Measurements from ENCODE around the gene KASH5. TPM values are rescaled to one million over a fixed set of nuclear protein-coding genes. Genes with fewer than 3 reads are reported as not detected.

KASH5 gene
- total RNA-seq, 4 donors from 2014 or later: not detected

DNA sequence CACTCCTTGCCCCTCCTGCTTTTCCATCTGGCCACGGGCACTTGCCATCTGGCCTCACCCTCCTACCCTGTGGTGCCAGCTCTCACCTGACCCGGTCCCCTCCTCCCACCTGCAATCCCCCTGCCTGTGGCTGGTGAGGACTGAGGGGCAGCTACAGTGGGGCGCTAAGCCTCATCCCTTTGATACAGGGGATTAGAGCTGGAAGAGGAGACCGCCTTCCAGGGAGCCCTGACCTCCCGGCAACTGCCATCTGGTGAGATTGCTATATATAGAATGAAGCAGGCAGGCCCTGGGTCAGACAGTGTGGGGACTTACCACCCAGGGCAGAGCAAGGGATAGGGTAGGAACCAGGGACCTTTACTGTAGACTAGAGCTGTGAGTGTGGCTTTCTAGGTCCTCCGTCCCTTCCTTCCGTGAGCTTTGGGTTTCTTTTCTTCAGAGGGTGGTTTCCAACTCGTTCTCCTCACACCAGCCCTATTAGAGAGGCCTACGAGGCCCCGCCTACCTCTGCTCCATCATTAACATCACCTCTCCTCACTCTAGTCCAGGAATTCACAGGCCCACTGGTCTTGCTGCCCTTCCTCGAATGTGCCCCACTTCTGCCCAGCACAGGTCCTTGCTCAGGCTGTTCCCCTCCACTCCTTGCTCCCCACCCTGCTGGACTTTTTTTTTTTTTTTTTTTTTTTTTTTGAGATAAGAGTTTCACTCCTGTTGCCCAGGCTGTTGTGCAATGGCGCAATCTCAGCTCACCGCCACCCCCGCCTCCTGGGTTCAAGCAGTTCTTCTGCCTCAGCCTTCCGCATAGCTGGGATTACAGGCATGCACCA is 7.7 kb downstream of the KASH5 start:
- no peak for DNase-seq
- TF ChIP-seq CTCF (IDR thresholded peaks at IDR 0.05) (no peak), POLR2A (IDR thresholded peaks at IDR 0.05) (no peak)
- intact Hi-C loops (cut with DNase I): no loop called here
- H3K4me3 ChIP-seq: no peak overlapping the region
- whole genome bisulfite sequencing, 2 donors: 69 to 86% methylated on average over 12 to 14 of the region's 15 CpGs
- no peaks in the 10 kb centered on the region for H3K9me3 ChIP-seq
- peaks cover 0 to 3% (median 0%) of the 10 kb centered on the region in 3 donors for H3K4me1 ChIP-seq
- H3K27me3 ChIP-seq: peaks cover 0 to 34% (median 0%) of the 10 kb centered on the region in 4 donors
- no peak overlapping the region for H3K27ac ChIP-seq
- no peaks in the 10 kb centered on the region for H3K36me3 ChIP-seq

DNA sequence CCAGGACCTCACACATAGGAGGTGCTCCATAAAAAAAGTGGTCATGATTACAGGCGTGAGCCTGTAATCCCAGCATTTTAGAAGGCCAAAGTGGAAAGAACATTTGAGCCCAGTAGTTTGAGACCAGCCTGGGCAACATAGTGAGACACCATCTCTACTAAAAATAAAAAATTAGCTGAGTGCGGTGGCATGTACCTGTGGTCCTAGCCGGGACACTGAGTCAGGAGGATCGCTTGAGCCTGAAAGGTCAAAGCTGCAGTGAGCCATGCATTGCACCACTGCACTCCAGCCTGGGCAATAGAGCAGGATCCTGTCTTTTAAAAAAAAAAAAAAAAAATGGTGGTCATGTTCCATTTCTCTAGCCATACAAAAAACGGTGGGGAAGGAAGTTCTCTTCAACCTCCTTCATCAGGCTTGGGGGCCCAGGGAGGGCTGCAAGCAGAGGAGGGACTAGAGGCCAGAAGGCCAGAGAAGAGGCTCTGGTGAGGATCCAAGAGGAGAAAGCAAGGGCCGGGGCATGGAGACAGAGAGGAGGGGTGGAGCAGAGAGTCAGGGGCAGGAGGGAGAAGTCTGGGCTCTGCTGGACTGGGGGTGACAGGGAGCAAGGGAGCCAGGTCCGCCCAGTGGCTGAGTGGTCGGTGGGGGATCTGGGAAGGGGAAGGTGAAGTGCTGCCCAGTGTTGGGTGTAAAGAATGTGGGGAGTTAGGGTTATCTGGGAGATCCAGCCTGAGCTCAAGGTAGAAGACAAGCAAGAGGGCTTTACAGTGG is 8.9 kb downstream of the KASH5 start:
- Histone ChIP-seq H3K4me1 (no peaks in the 10 kb centered on the region), H3K27ac (no peak overlapping the region), H3K4me3 (no peak overlapping the region), H3K27me3 (peaks cover 0 to 29% (median 0%) of the 10 kb centered on the region in 4 donors), H3K9me3 (no peaks in the 10 kb centered on the region), H3K36me3 (no peaks in the 10 kb centered on the region)
- 75 to 80% methylated on average over 8 of the region's 8 CpGs for WGBS, 2 donors
- intact Hi-C loops (cut with DNase I): no loop called here
- no peak for TF ChIP-seq CTCF (IDR thresholded peaks at IDR 0.05)
- no peak for TF ChIP-seq POLR2A (IDR thresholded peaks at IDR 0.05)
- no peak for DNase-seq

DNA sequence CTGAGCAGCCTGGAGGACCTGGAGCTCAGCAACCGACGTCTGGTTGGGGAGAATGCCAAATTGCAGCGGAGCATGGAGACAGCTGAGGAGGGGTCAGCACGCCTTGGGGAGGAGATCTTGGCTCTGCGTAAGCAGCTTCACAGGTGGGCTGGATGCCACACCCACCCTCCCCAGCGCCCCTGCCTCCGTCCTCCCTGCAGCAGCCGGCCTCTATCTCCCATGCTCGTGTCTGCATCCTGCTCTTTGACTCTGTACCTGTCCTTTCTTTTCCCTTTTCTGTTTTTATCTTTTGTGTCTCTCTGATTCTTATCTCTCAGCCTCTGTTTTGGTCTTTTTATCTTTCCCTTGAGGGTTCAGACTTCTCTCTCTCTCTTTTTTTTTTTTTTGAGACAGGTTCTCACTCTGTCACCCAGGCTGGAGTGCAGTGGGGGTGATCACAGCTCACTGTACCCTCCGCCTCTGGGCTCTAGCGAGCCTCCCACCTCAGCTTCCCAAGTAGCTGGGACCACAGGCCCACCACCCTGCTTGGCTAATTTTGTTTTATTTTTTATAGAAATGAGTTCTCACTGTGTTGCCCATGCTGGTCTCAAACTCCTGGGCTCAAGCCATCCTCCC is 10.1 kb downstream of the KASH5 start:
- TF ChIP-seq CTCF (IDR thresholded peaks at IDR 0.05) (no peak), POLR2A (IDR thresholded peaks at IDR 0.05) (no peak)
- Histone ChIP-seq H3K4me1 (no peaks in the 10 kb centered on the region), H3K4me3 (no peak overlapping the region), H3K27ac (no peak overlapping the region), H3K27me3 (peaks cover 0 to 29% (median 0%) of the 10 kb centered on the region in 4 donors), H3K9me3 (no peaks in the 10 kb centered on the region), H3K36me3 (no peaks in the 10 kb centered on the region)
- no peak for DNase-seq
- WGBS, 2 donors: 58 to 62% methylated on average over 9 to 10 of the region's 11 CpGs
- intact Hi-C loops (cut with DNase I): no loop called here

DNA sequence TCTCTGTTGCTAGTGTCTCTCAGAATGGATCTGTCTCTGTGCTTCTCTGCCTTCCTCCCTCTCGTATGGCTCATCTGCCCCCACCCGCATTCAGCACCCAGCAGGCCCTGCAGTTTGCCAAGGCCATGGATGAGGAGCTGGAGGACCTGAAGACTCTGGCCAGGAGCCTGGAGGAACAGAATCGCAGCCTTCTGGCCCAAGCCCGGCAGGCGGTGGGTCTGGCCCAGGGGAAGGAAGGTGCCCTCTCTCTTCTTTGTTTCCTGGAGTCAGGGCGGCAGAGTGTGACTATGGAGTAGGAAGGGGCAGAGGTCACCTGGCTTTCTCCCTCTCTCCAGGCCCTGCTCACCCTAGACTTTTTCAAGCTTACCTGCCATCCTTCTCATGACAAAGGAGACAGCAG is 10.9 kb downstream of the KASH5 start:
- Histone ChIP-seq H3K4me1 (no peaks in the 10 kb centered on the region), H3K9me3 (no peaks in the 10 kb centered on the region), H3K4me3 (no peak overlapping the region), H3K27ac (no peak overlapping the region), H3K36me3 (no peaks in the 10 kb centered on the region), H3K27me3 (peaks cover 0 to 22% (median 0%) of the 10 kb centered on the region in 4 donors)
- intact Hi-C loops (cut with DNase I): no loop called here
- no peak for DNase-seq
- TF ChIP-seq POLR2A (IDR thresholded peaks at IDR 0.05): no peak
- 85 to 100% methylated on average over 1 to 6 of the region's 6 CpGs for WGBS, 2 donors

- intact Hi-C loops (cut with DNase I): no loop called here
- no peaks in the 10 kb centered on the region for H3K4me1 ChIP-seq
- peaks cover 0 to 11% (median 0%) of the 10 kb centered on the region in 4 donors for H3K27me3 ChIP-seq
- H3K9me3 ChIP-seq: no peaks in the 10 kb centered on the region
- TF ChIP-seq POLR2A (IDR thresholded peaks at IDR 0.05) (no peak), CTCF (IDR thresholded peaks at IDR 0.05) (no peak)
- no peaks in the 10 kb centered on the region for H3K36me3 ChIP-seq
- 79 to 82% methylated on average over 6 of the region's 6 CpGs for WGBS, 2 donors
- no peak for DNase-seq
- H3K27ac ChIP-seq: no peak overlapping the region
- H3K4me3 ChIP-seq: no peak overlapping the region
Observed at GRCh38 chr19:49400029-49400428, 12.0 kb downstream of the KASH5 start.

Measured in esophagus squamous epithelium (tissue), 5 donors.